A549 (cell line): Measurements from ENCODE around the gene QPRT. TPM values are rescaled to one million over a fixed set of nuclear protein-coding genes. Genes with fewer than 3 reads are reported as not detected.

ENCODE experiments used
- ATAC-seq, 2 experiments: fragments of 200-7000 bp in 1 of 2; fragments of >200 bp in 1 of 2; cut with Nextera tagmentation in 1 of 2; cut with Tn5 transposase in 1 of 2; 3 replicates each; pipeline versions ENCODE4 v1.8.0 to v1.9.1; 2018 to 2020; ENCODE audit warnings: mild to moderate bottlenecking in 1 of 2, moderate library complexity in 1 of 2
- CTCF ChIA-PET: fragments of 300-600 bp; sonication (Branson Sonifier 250); formaldehyde crosslinking; extraction: SDS; loops from one replicate; lab custom pipeline; 2021; ENCODE audit warnings: antibody characterized with exemption, inconsistent platforms; lab: Yijun Ruan, JAX
- POLR2A ChIA-PET: fragments of 350-600 bp; formaldehyde crosslinking; extraction: SDS; loops from one replicate; lab custom pipeline; 2021; ENCODE audit warnings: antibody characterized with exemption, inconsistent platforms; lab: Yijun Ruan, JAX
- DNase-seq, 2 experiments: peaks; one replicate each; pipeline versions ENCODE4 v3.0.0 to v3.0.0-alpha.2; 2011 to 2016; ENCODE audit warnings: low read depth in 1 of 2, low spot score in 1 of 2
- FAIRE-seq: peaks from 2 replicates; lab custom pipeline; 2011; peaks lifted over from hg19 to GRCh38; lab: Jason Lieb, UNC
- H3K27ac ChIP-seq, 2 experiments: fragments of >200 bp; sonication (Bioruptor Twin); formaldehyde crosslinking; 3 replicates each; pipeline ENCODE4 v1.5.1; 2016 to 2017
- H3K4me1 ChIP-seq: fragments of >200 bp; sonication (Bioruptor Twin); formaldehyde crosslinking; 3 replicates; pipeline ENCODE4 v1.6.1; 2016
- H3K4me2 ChIP-seq: fragments of >200 bp; sonication (Bioruptor Twin); formaldehyde crosslinking; 3 replicates; pipeline ENCODE4 v1.6.1; 2016
- H3K4me3 ChIP-seq: fragments of >200 bp; sonication (Bioruptor Twin); formaldehyde crosslinking; 3 replicates; pipeline ENCODE4 v1.5.1; 2016
- H3K9me3 ChIP-seq: fragments of >200 bp; sonication (Bioruptor Twin); formaldehyde crosslinking; 3 replicates; pipeline ENCODE4 v1.6.1; 2016
- BHLHE40 ChIP-seq: IDR thresholded peaks from 2 replicates; pipeline ENCODE4 v1.6.1; 2012; ENCODE audit warnings: low read depth, low read length, inconsistent platforms
- CBX8 ChIP-seq: fragments of 200-600 bp; sonication (generic); IDR thresholded peaks from 2 replicates; pipeline ENCODE4 v1.6.1; 2016
- CHD2 ChIP-seq: fragments of 150-350 bp; IDR thresholded peaks from 2 replicates; pipeline ENCODE4 v1.6.1; 2014; ENCODE audit warnings: low read length; ENCODE audit not compliant: partially characterized antibody
- CHD4 ChIP-seq: fragments of 200-600 bp; sonication (generic); IDR thresholded peaks from 2 replicates; pipeline ENCODE4 v1.6.1; 2016; ENCODE audit warnings: antibody characterized with exemption, mild to moderate bottlenecking, borderline replicate concordance
- EHF ChIP-seq: fragments of 250-450 bp; sonication (Bioruptor Pico); IDR thresholded peaks from 2 replicates; pipeline ENCODE4 v1.5.0; 2020; ENCODE audit warnings: mild to moderate bottlenecking
- EP300 ChIP-seq, 2 experiments: fragments of >200 bp; sonication (Bioruptor Twin); formaldehyde crosslinking; IDR thresholded peaks; 2 replicates in 1 of 2; 3 replicates in 1 of 2; pipeline ENCODE4 v1.6.1; 2016 to 2017
- ESRRA ChIP-seq: fragments of 150-350 bp; IDR thresholded peaks from 2 replicates; pipeline ENCODE4 v1.6.1; 2014; ENCODE audit warnings: mild to moderate bottlenecking, low read length, borderline replicate concordance
- FOSB ChIP-seq: fragments of 250-450 bp; sonication (Bioruptor Pico); IDR thresholded peaks from 2 replicates; pipeline ENCODE4 v1.5.0; 2020; ENCODE audit warnings: mild to moderate bottlenecking, moderate library complexity
- KDM5A ChIP-seq: fragments of 200-600 bp; sonication (generic); IDR thresholded peaks from 2 replicates; pipeline ENCODE4 v1.6.1; 2016; ENCODE audit warnings: antibody characterized with exemption, mild to moderate bottlenecking
- MAZ ChIP-seq: fragments of 150-350 bp; IDR thresholded peaks from 2 replicates; pipeline ENCODE4 v1.6.1; 2014; ENCODE audit warnings: antibody characterized with exemption, low read depth, low read length, borderline replicate concordance
- NPAS2 ChIP-seq: fragments of 250-450 bp; sonication (Bioruptor Pico); IDR thresholded peaks from 2 replicates; pipeline ENCODE4 v1.8.0; 2022; ENCODE audit warnings: mild to moderate bottlenecking, moderate library complexity, borderline replicate concordance
- NR3C1 ChIP-seq: fragments of >200 bp; sonication (Bioruptor Twin); formaldehyde crosslinking; IDR thresholded peaks from 3 replicates; pipeline ENCODE4 v1.6.1; 2017
- RARB ChIP-seq: fragments of 250-450 bp; sonication (Bioruptor Pico); IDR thresholded peaks from 2 replicates; pipeline ENCODE4 v1.8.0; 2021; ENCODE audit warnings: mild to moderate bottlenecking, moderate library complexity
- RCOR1 ChIP-seq: fragments of 150-350 bp; IDR thresholded peaks from 2 replicates; pipeline ENCODE4 v1.6.1; 2014; ENCODE audit warnings: antibody characterized with exemption, low read length, low read depth
- RNF2 ChIP-seq: fragments of 200-600 bp; sonication (generic); IDR thresholded peaks from 2 replicates; pipeline ENCODE4 v1.6.1; 2016; ENCODE audit warnings: low read depth, mild to moderate bottlenecking, antibody characterized with exemption, moderate library complexity, borderline replicate concordance
- SREBF2 ChIP-seq: fragments of 450-650 bp; IDR thresholded peaks from 2 replicates; pipeline ENCODE4 v1.6.1; 2014; ENCODE audit warnings: mild to moderate bottlenecking, moderate library complexity
- ZFP36 ChIP-seq: fragments of 450-650 bp; IDR thresholded peaks from 2 replicates; pipeline ENCODE4 v1.6.1; 2014; ENCODE audit warnings: borderline replicate concordance; ENCODE audit not compliant: partially characterized antibody
- whole genome bisulfite sequencing: methylation state at CpG from one replicate; pipeline ENCODE4 v1.1.6; 2017; ENCODE audit errors: missing lambda C conversion rate; 5-methylcytosine and 5-hydroxymethylcytosine counted together
- polyA plus RNA-seq, 4 experiments: library from polyadenylated mRNA; depleted of rRNA in 3 of 4; stranded (reverse); fragments of >200 nt; fragmentation: RNase III in 1 of 4; extraction: RNeasy Plus Mini Kit Qiagen cat#74134 plus additional on column Dnase treatment in 1 of 4; gene quantifications; 2 replicates in 3 of 4; 3 replicates in 1 of 4; pipeline ENCODE4 v1.2.3, GENCODE V29; 2011 to 2017
- TF ChIP-seq, protein P1 (sequence below): fragments of 250-450 bp; sonication (Bioruptor Pico); IDR thresholded peaks from 2 replicates; pipeline ENCODE4 v1.5.0; 2020; ENCODE audit warnings: low read depth, mild to moderate bottlenecking, moderate library complexity
- TF ChIP-seq, protein P2 (sequence below): IDR thresholded peaks from 2 replicates; pipeline ENCODE4 v1.6.1; 2012
- TF ChIP-seq, protein P3 (sequence below): fragments of 250-450 bp; sonication (Bioruptor Pico); IDR thresholded peaks from 2 replicates; pipeline ENCODE4 v1.5.0; 2021; ENCODE audit warnings: mild to moderate bottlenecking, moderate library complexity, borderline replicate concordance
- TF ChIP-seq, protein P4 (sequence below): fragments of 450-650 bp; IDR thresholded peaks from 2 replicates; pipeline ENCODE4 v1.6.1; 2014; ENCODE audit warnings: antibody characterized with exemption
- TF ChIP-seq, protein P5 (sequence below): fragments of >200 bp; sonication (Bioruptor Twin); formaldehyde crosslinking; IDR thresholded peaks from 3 replicates; pipeline ENCODE4 v1.5.1; 2016
- TF ChIP-seq, protein P6 (sequence below): fragments of 150-350 bp; IDR thresholded peaks from 2 replicates; pipeline ENCODE4 v1.6.1; 2014; ENCODE audit warnings: low read depth, mild to moderate bottlenecking, low read length
- TF ChIP-seq, protein P7 (sequence below): fragments of 200-600 bp; sonication (generic); IDR thresholded peaks from 2 replicates; pipeline ENCODE4 v1.6.1; 2016; ENCODE audit warnings: antibody characterized with exemption, mild to moderate bottlenecking, moderate library complexity

QPRT gene
- polyA plus RNA-seq, 2 of the 4 experiments (the other 2 are of a cell fraction): 1.7 to 2.1 TPM

DNA sequence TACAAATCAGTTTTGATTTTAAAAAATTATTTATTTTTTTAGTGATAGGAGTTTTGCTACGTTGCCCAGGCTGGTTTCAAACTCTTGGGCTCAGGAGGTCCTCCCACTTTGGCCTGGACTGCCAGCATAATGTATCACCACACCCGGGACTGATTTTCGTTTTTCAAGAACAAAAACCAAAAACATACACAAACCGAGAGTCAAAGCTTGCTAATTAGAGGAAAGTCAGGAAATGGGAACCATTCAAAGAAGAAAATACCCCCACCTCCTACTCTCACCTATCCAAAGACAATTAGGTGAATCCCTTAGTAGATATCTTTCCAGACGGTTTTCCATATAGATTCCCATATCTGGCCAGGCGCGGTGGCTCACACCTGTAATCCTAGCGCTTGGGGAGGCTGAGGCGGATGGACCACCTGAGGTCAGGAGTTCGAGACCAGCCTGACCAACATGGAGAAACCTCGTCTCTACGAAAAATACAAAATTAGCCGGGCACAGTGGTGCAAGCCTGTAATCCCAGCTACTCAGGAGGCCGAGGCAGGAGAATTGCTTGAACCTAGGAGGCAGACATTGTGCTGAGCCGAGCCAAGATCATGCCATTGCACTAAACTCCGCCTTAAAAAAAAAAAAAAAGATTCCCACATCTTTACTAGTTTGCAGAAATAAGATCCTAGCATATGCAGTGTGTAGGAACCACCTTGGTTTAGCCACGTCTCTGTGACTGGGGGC, 16.8 kb upstream of the QPRT start:
- Histone ChIP-seq H3K4me1 (no peaks in the 10 kb centered on the region), H3K9me3 (no peaks in the 10 kb centered on the region), H3K4me2 (no peak overlapping the region), H3K27ac (no peak overlapping the region), H3K4me3 (no peak overlapping the region)
- WGBS: 71% methylated on average over 17 of the region's 17 CpGs
- ChIA-PET POLR2A (no interaction called here), CTCF (interaction anchor here (1.6 to 1.8 kb wide), 2 partner anchors 15 to 370 kb away, joined by 5 read pairs; no protein-coding TSS in a partner anchor)
- no peak for FAIRE-seq
- ATAC-seq: no peak
- no peak for TF ChIP-seq MAZ
- TF ChIP-seq, protein P1, sequence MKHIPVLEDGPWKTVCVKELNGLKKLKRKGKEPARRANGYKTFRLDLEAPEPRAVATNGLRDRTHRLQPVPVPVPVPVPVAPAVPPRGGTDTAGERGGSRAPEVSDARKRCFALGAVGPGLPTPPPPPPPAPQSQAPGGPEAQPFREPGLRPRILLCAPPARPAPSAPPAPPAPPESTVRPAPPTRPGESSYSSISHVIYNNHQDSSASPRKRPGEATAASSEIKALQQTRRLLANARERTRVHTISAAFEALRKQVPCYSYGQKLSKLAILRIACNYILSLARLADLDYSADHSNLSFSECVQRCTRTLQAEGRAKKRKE: no peak
- TF ChIP-seq, protein P2, sequence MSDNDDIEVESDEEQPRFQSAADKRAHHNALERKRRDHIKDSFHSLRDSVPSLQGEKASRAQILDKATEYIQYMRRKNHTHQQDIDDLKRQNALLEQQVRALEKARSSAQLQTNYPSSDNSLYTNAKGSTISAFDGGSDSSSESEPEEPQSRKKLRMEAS: no peak
- TF ChIP-seq FOSB (CRISPR knock-in tag): no peak
- TF ChIP-seq CHD2: no peak
- no peak for TF ChIP-seq ZFP36
- no peak for TF ChIP-seq NPAS2 (CRISPR knock-in tag)
- TF ChIP-seq, protein P3, sequence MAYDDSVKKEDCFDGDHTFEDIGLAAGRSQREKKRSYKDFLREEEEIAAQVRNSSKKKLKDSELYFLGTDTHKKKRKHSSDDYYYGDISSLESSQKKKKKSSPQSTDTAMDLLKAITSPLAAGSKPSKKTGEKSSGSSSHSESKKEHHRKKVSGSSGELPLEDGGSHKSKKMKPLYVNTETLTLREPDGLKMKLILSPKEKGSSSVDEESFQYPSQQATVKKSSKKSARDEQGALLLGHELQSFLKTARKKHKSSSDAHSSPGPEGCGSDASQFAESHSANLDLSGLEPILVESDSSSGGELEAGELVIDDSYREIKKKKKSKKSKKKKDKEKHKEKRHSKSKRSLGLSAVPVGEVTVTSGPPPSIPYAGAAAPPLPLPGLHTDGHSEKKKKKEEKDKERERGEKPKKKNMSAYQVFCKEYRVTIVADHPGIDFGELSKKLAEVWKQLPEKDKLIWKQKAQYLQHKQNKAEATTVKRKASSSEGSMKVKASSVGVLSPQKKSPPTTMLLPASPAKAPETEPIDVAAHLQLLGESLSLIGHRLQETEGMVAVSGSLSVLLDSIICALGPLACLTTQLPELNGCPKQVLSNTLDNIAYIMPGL (CRISPR knock-in tag): no peak
- no peak for TF ChIP-seq RNF2
- TF ChIP-seq RARB (CRISPR knock-in tag): no peak
- TF ChIP-seq CHD4: no peak
- no peak for TF ChIP-seq NR3C1
- TF ChIP-seq EHF (CRISPR knock-in tag): no peak
- TF ChIP-seq KDM5A: no peak
- TF ChIP-seq RCOR1: no peak
- DNase-seq: no peak

DNA sequence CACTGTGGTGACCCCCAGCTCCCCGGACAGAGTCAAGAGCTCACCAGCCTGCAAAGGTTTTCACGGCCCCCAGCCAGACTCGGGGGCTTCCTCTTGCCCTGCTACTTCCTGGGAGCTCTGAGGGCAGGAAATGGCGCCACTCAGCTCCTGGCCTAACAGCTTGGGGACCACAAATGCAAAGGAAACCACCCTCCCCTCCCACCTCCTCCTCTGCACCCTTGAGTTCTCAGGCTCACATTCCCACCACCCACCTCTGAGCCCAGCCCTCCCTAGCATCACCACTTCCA, 16.3 kb upstream of the QPRT start:
- Histone ChIP-seq H3K27ac (no peak overlapping the region), H3K4me1 (no peaks in the 10 kb centered on the region), H3K4me2 (no peak overlapping the region), H3K4me3 (no peak overlapping the region), H3K9me3 (no peaks in the 10 kb centered on the region)
- ChIA-PET POLR2A (no interaction called here), CTCF (no interaction called here)
- WGBS: 62% methylated on average over 4 of the region's 4 CpGs
- no peak for ATAC-seq
- no peak for DNase-seq
- FAIRE-seq: no peak
- TF ChIP-seq, protein P4, sequence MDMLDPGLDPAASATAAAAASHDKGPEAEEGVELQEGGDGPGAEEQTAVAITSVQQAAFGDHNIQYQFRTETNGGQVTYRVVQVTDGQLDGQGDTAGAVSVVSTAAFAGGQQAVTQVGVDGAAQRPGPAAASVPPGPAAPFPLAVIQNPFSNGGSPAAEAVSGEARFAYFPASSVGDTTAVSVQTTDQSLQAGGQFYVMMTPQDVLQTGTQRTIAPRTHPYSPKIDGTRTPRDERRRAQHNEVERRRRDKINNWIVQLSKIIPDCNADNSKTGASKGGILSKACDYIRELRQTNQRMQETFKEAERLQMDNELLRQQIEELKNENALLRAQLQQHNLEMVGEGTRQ: no peak
- TF ChIP-seq CHD4 (no peak), FOSB (CRISPR knock-in tag) (no peak), ESRRA (no peak), CBX8 (no peak), BHLHE40 (no peak), SREBF2 (no peak), KDM5A (no peak), EP300 (IDR thresholded peaks at IDR 0.05) (no peak), MAZ (no peak)
- TF ChIP-seq, protein P5, sequence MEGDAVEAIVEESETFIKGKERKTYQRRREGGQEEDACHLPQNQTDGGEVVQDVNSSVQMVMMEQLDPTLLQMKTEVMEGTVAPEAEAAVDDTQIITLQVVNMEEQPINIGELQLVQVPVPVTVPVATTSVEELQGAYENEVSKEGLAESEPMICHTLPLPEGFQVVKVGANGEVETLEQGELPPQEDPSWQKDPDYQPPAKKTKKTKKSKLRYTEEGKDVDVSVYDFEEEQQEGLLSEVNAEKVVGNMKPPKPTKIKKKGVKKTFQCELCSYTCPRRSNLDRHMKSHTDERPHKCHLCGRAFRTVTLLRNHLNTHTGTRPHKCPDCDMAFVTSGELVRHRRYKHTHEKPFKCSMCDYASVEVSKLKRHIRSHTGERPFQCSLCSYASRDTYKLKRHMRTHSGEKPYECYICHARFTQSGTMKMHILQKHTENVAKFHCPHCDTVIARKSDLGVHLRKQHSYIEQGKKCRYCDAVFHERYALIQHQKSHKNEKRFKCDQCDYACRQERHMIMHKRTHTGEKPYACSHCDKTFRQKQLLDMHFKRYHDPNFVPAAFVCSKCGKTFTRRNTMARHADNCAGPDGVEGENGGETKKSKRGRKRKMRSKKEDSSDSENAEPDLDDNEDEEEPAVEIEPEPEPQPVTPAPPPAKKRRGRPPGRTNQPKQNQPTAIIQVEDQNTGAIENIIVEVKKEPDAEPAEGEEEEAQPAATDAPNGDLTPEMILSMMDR: no peak
- TF ChIP-seq, protein P6, sequence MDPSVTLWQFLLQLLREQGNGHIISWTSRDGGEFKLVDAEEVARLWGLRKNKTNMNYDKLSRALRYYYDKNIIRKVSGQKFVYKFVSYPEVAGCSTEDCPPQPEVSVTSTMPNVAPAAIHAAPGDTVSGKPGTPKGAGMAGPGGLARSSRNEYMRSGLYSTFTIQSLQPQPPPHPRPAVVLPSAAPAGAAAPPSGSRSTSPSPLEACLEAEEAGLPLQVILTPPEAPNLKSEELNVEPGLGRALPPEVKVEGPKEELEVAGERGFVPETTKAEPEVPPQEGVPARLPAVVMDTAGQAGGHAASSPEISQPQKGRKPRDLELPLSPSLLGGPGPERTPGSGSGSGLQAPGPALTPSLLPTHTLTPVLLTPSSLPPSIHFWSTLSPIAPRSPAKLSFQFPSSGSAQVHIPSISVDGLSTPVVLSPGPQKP: no peak
- TF ChIP-seq, protein P2: no peak
- TF ChIP-seq, protein P1: no peak
- TF ChIP-seq, protein P7, sequence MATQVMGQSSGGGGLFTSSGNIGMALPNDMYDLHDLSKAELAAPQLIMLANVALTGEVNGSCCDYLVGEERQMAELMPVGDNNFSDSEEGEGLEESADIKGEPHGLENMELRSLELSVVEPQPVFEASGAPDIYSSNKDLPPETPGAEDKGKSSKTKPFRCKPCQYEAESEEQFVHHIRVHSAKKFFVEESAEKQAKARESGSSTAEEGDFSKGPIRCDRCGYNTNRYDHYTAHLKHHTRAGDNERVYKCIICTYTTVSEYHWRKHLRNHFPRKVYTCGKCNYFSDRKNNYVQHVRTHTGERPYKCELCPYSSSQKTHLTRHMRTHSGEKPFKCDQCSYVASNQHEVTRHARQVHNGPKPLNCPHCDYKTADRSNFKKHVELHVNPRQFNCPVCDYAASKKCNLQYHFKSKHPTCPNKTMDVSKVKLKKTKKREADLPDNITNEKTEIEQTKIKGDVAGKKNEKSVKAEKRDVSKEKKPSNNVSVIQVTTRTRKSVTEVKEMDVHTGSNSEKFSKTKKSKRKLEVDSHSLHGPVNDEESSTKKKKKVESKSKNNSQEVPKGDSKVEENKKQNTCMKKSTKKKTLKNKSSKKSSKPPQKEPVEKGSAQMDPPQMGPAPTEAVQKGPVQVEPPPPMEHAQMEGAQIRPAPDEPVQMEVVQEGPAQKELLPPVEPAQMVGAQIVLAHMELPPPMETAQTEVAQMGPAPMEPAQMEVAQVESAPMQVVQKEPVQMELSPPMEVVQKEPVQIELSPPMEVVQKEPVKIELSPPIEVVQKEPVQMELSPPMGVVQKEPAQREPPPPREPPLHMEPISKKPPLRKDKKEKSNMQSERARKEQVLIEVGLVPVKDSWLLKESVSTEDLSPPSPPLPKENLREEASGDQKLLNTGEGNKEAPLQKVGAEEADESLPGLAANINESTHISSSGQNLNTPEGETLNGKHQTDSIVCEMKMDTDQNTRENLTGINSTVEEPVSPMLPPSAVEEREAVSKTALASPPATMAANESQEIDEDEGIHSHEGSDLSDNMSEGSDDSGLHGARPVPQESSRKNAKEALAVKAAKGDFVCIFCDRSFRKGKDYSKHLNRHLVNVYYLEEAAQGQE: no peak
